GM23248 (cell line): ENCODE data around the gene PPFIBP1.
"Not testable (repeated sequence)": the region's sequence is repeated elsewhere in the genome, so short reads cannot be mapped to it uniquely, and the experiment has no call there.

Source experiments
- EZH2 ChIP-seq: fragments of 200-600 bp; sonication (generic); IDR thresholded peaks from 2 replicates; pipeline ENCODE4 v1.6.1; 2018; ENCODE audit warnings: antibody characterized with exemption, mild to moderate bottlenecking; ENCODE audit not compliant: insufficient read depth, poor library complexity, severe bottlenecking
- EZH2phosphoT487 ChIP-seq: fragments of 200-600 bp; sonication (generic); IDR thresholded peaks from 2 replicates; pipeline ENCODE4 v1.6.1; 2018; ENCODE audit warnings: antibody characterized with exemption, moderate library complexity, mild to moderate bottlenecking, low read depth; ENCODE audit not compliant: insufficient read depth

DNA sequence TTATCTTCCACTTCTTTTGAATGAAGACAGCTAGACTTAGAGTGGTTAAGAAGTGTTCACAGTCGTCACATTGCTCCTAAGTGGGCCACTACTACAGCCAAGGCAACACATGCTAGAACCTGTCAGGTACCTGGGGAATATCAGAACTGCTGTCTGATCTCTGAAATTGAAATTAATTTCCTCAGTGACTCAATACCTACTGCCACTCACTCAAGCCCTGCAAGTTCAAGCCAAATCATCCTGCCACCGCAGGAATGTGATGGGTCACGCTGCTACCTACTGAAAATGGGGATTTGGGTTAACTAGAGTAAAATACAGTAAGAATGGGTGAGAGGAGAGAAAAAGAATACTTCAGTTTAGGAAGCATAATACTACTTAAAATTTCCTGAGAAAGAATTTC lies 67.7 kb downstream of the PPFIBP1 start:
- not testable (repeated sequence) for TF ChIP-seq EZH2phosphoT487, EZH2
